22Rv1 (cell line): ENCODE data around the gene XYLT2.
"Not testable (repeated sequence)": the region's sequence is repeated elsewhere in the genome, so short reads cannot be mapped to it uniquely, and the experiment has no call there.

ENCODE experiments used
- H3K27ac ChIP-seq: fragments of 450-650 bp; 2 replicates; pipeline ENCODE4 v1.5.1; 2017
- CTCF ChIP-seq: fragments of 450-650 bp; IDR thresholded peaks from 2 replicates; pipeline ENCODE4 v1.5.1; 2017; ENCODE audit warnings: mild to moderate bottlenecking
- ZFX ChIP-seq: fragments of 450-650 bp; IDR thresholded peaks from 2 replicates; pipeline ENCODE4 v1.6.1; 2017; ENCODE audit warnings: antibody characterized with exemption, borderline replicate concordance

XYLT2 gene

GRCh38 chr17:50397919-50398285, 52.0 kb downstream of the XYLT2 start:
- no peak overlapping the region for H3K27ac ChIP-seq
- TF ChIP-seq ZFX (no peak), CTCF (no peak)

- not testable (repeated sequence) for H3K27ac ChIP-seq
These were observed 52.7 kb downstream of the XYLT2 start for GRCh38 chr17:50398672-50399071.

- H3K27ac ChIP-seq, result not testable (repeated sequence)
These were observed 53.7 kb downstream of the XYLT2 start for GRCh38 chr17:50399591-50399990.

GRCh38 chr17:50405351-50405750, 59.4 kb downstream of the XYLT2 start:
- H3K27ac ChIP-seq, result not testable (repeated sequence)

GRCh38 chr17:50406578-50406977, 60.7 kb downstream of the XYLT2 start:
- no peak overlapping the region for H3K27ac ChIP-seq
- TF ChIP-seq CTCF (no peak), ZFX (no peak)

GRCh38 chr17:50407921-50408320, 62.0 kb downstream of the XYLT2 start:
- TF ChIP-seq CTCF (no peak), ZFX (no peak)
- H3K27ac ChIP-seq, result no peak overlapping the region
